NCI-H774 (cell line): ENCODE results near the gene FGD6.

Experiments used
- DNase-seq: peaks from one replicate; lab custom pipeline; 2025; lab: John Stamatoyannopoulos, UW

The FGD6 gene

GRCh38 chr12:95083938-95084337 lies 133.3 kb downstream of the FGD6 start:
- no peak for DNase-seq

GRCh38 chr12:95083471-95083870 lies 133.8 kb downstream of the FGD6 start:
- DNase-seq, result no peak

DNA sequence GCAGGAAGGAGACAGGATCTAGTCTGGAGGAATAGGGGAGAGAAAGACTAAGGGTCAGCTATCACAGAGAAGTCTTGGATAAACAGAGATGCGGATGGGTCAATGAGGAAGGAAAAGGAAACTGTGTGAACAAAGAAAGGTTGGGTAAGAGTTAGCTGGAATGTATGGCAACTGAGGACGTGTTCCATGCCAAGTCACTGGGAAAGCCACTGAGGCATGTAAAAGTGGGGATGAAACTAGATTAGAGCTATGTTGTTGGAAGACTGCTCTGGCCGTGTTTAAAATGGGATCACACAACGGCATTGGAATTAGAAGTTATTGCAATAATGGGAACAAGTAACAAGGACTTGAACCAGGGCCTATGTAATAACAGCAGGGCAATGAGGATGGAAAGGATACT lies 139.9 kb downstream of the FGD6 start:
- no peak for DNase-seq

DNA sequence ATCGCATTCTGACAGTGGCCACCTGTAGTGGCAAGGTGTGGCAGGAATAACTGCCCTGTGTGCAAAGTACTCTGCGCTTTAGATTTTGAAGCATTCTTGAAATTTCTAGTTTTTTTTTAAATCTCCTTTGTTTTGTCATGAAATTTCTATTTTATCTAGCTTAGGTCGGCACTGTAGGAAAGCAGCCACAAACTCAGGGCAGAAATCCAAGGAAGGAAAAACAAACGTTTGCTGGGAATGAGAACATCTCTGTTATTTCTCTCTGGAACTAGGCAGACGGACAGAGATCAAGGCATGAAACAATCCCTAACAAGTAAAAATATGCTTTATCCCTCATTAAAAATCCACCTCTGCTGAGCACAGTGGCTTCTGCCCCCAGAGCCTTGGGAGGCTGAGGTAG lies 142.5 kb downstream of the FGD6 start:
- no peak for DNase-seq

DNA sequence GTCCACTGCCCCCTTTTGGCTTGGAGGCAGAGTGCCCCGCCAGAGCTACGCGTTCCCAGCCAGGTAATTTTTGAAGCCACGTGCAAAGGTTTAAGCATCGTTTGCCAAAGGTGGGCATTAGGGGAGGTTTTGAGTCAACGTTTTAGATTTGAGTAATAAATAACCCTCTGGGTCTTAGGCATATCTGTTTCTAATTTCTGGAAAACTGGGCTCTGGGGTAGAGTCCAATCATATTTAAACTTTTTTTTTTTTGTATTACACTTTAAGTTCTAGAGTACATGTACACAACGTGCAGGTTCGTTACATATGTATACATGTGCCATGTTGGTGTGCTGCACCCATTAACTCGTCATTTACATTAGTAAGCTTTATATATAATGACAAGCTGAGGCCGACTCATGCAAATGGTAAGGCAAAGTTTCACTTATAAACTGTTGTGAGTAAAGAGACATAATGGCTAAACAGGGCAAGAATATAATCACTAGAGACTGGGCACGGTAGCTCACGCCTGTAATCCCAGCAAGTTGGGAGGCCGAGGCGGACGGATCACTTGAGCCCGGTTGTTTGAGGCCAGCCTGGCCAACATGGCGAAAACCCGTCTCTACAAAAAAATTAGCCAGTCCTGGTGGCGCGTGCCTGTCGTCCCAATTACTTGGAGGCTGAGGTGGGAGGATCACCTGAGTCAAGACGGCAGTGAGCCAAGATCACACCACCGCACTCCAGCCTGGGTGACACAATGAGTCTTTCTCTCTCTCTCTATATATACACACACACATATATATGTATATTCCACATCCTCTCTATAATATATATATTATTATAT lies 143.4 kb downstream of the FGD6 start:
- no peak for DNase-seq

- DNase-seq, result peak; percentile 93
These were observed 144.2 kb downstream of the FGD6 start, which contains the start of gene NR2C1 for GRCh38 chr12:95072900-95073697. NR2C1 (minus strand) TSS chr12:95073618; CDS start chr12:95067384, 6,234 bp downstream.

DNA sequence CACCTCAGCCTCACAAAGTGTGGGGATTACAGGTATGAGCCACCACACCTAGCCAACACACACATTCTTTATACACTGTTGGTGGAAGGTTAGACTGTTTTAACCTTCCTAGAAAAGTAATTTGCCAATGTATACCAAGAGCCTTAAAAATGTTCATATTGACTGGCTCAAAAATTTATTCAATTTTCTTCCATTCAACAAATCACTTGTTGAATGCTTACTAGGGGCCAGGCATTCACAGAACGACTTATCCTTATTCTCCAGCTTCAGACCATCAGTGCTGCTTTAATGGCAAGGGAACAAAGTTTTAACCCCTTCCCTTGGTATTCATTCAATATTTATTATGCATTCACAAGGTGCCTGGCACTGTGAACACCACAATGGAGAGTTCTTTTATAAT lies 146.9 kb downstream of the FGD6 start:
- no peak for DNase-seq

DNA sequence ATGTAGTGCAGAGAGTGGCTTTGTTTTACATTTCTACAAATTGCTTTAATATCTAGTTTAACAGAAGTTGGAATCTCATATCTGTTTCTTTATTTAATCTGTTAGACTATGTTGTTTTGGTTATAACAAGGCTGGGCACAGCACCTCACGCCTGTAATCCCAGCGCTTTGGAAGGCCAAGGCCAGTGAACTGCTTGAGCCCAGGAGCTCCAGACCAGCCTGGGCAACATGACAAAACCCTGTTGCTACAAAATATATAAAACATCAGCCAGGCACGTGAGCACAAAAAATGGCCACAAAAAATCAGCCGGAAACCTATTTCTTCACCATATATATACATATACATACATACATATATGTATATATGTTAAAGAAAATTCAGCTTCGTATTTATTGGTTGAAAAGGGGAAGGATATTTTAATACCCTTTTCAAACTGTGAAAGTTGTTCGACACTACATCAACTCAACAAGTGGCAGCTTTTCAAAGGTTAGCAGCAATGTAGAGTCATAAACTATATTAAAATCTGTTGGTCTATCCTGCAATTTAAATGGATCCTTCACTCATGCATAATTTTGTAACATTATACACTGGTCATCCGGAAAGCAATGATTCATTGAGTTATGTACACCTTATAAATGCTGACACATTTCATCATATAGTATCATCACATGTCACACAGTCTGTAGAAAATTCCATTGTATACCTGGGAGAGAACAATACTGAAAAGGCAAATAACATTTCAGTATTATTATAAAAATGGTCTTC lies 151.0 kb downstream of the FGD6 start:
- no peak for DNase-seq

- no peak for DNase-seq
These were observed 156.3 kb downstream of the FGD6 start for GRCh38 chr12:95060951-95061350.

GRCh38 chr12:95059984-95060383 lies 157.3 kb downstream of the FGD6 start:
- DNase-seq, result no peak

DNA sequence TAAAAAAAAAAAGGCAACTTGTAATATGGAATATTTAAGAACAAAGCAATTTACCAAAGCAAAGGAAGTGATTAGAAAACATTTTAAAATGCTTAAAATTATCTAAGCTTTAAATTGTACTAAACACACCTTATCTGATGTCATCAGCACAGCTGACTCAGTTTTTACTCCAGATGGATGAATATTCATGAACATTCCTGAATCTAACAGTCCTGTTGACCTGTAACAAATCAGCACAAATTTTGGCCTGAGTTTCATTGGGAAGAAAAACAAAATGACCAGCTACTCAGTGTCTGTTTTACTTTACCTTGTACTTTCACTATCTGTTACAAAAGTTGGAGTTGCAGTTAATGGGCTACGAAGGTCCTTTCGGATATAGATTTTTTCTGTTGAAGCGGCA lies 159.8 kb downstream of the FGD6 start:
- DNase-seq, result no peak

DNA sequence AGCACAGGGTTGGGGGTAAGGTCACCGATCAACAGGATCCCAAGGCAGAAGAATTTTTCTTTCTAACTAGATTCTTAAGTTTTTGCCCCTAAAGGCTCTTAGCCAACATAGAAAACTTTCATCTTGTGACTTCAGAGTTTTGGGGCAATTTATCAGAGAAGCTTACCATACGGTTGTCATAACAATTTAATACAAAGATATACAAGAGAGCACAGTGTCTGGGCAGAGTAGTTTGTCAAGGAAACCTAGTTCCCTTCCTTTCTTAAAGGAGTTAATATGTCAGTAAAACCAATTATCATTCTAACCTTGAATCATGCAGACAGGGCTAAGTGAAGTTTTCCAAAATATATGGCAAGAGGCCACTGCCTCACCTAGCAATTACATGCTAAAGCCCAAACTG lies 162.2 kb downstream of the FGD6 start:
- no peak for DNase-seq

DNA sequence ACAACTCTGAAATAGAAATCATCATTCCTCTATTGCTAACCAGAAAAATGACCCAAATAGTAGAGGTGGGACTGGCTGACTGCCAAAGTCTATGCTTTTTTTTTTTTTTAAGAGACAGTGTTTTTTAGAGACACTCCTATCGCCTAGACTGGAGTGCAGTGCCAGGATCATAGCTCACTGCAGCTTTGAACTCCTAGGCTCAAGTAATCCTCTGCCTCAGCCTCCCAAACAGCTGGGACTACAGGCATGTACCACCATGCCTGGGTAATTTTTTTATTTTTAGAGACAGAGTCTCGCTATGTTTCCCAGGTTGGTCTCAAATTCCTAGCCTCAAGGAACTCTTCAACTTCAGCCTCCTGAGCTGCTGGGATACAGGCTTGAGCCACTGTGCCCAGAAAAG lies 163.1 kb downstream of the FGD6 start:
- DNase-seq, result no peak

- DNase-seq, result no peak
These were observed 166.0 kb downstream of the FGD6 start for GRCh38 chr12:95051241-95051640.

DNA sequence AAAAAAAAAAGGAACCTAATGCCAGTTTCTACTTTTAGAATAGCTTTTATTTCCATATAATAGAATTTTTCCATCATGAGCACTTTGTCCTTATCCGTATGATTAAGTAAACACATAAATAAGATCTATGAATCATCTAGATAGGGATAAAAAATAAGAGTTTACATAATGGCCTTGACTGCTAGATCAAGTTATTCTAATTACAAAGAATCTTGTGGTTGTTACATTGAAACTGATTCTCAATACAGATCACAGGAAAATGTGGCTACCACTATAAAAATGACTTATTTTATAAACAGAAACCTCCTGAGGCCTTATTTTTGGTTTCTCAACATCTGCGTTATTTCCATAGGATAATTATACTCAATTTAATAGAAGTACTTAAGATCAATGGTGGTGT lies 179.4 kb downstream of the FGD6 start:
- DNase-seq, result no peak

DNA sequence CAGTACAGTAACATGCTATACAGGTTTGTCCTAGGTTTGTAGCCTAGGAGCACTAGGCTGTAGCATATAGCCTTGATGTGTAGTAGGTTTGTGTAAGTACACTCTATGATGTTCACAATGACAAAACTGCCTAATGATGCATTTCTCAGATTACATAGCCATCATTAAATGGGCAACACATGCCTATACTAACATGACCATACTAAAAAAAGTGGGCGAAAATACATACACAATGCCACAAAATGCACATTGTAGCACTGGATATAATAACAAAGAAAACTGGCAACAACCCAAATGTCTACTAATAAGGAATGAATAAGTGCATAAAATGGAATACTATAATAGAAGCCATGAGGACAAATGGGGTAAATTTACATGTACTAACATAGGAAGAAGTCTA lies 182.5 kb downstream of the FGD6 start:
- DNase-seq, result no peak
